Measurements from ENCODE around the gene NKX6-2. TPM values are rescaled to one million over a fixed set of nuclear protein-coding genes. Genes with fewer than 3 reads are reported as not detected.

NKX6-2 gene
- total and polyA plus RNA-seq, 2 donors from 2014 or later: 2.5 TPM; not detected in 1

GRCh38 chr10:132802694-132803320 is 16.9 kb upstream of the NKX6-2 start:
- FAIRE-seq: no peak
- H3K9me3 ChIP-seq (ENCODE audit: control insufficient read depth in 2 of 3, insufficient read depth in 1 of 3, low read length in 3 of 3): peaks cover 0 to 6% (median 0%) of the 10 kb centered on the region in 3 donors

GRCh38 chr10:132802048-132802447 is 16.1 kb upstream of the NKX6-2 start:
- no peak overlapping the region for H3K9ac ChIP-seq (ENCODE audit: low read length in 3 of 3)
- no peaks in the 10 kb centered on the region for H3K36me3 ChIP-seq (ENCODE audit: control insufficient read depth in 2 of 3, insufficient read depth in 3 of 3, low read length in 3 of 3)
- intact Hi-C loops (cut with DNase I): no loop called here
- no peaks in the 10 kb centered on the region for H3K4me1 ChIP-seq (ENCODE audit: control insufficient read depth in 2 of 3, insufficient read depth in 2 of 3, low read depth in 1 of 3, low read length in 3 of 3)
- FAIRE-seq (no peak), DNase-seq (peak in 1 of 5 donors; percentile 18)
- H3K9me3 ChIP-seq (ENCODE audit: control insufficient read depth in 2 of 3, insufficient read depth in 1 of 3, low read length in 3 of 3): peaks cover 0 to 6% (median 0%) of the 10 kb centered on the region in 3 donors
- no peak overlapping the region for H3K27ac ChIP-seq (ENCODE audit: low read depth in 2 of 2, low read length in 2 of 2)
- no peaks in the 10 kb centered on the region for H3K27me3 ChIP-seq (ENCODE audit: control insufficient read depth, insufficient read depth, low read length)
- H3K4me3 ChIP-seq (ENCODE audit: low read length in 3 of 3): no peak overlapping the region
- TF ChIP-seq CTCF (IDR thresholded peaks at IDR 0.05; ENCODE audit: borderline replicate concordance, extremely low read depth, insufficient read depth): no peak

More at GRCh38 chr10:132802694-132803320, 16.9 kb upstream of the NKX6-2 start:
- TF ChIP-seq CTCF (IDR thresholded peaks at IDR 0.05; ENCODE audit: borderline replicate concordance, extremely low read depth, insufficient read depth): no peak
- no peaks in the 10 kb centered on the region for H3K27me3 ChIP-seq (ENCODE audit: control insufficient read depth, insufficient read depth, low read length)
- no peak overlapping the region for H3K4me3 ChIP-seq (ENCODE audit: low read length in 3 of 3)
- no peaks in the 10 kb centered on the region for H3K4me1 ChIP-seq (ENCODE audit: control insufficient read depth in 2 of 3, insufficient read depth in 2 of 3, low read depth in 1 of 3, low read length in 3 of 3)
- intact Hi-C loops (cut with DNase I): no loop called here
- H3K27ac ChIP-seq (ENCODE audit: low read depth in 2 of 2, low read length in 2 of 2): no peak overlapping the region
- no peaks in the 10 kb centered on the region for H3K36me3 ChIP-seq (ENCODE audit: control insufficient read depth in 2 of 3, insufficient read depth in 3 of 3, low read length in 3 of 3)
- H3K9ac ChIP-seq (ENCODE audit: low read length in 3 of 3): no peak overlapping the region
- peak in 1 of 5 donors; percentile 37 for DNase-seq

GRCh38 chr10:132799865-132800264 is 13.9 kb upstream of the NKX6-2 start:
- peaks cover 0 to 6% (median 0%) of the 10 kb centered on the region in 3 donors for H3K9me3 ChIP-seq (ENCODE audit: control insufficient read depth in 2 of 3, insufficient read depth in 1 of 3, low read length in 3 of 3)
- H3K27ac ChIP-seq (ENCODE audit: low read depth in 2 of 2, low read length in 2 of 2): no peak overlapping the region
- H3K36me3 ChIP-seq (ENCODE audit: control insufficient read depth in 2 of 3, insufficient read depth in 3 of 3, low read length in 3 of 3): no peaks in the 10 kb centered on the region
- no peak for TF ChIP-seq CTCF (IDR thresholded peaks at IDR 0.05; ENCODE audit: borderline replicate concordance, extremely low read depth, insufficient read depth)
- peak in 2 of 5 donors; percentile 33 to 69 for DNase-seq
- no peaks in the 10 kb centered on the region for H3K4me1 ChIP-seq (ENCODE audit: control insufficient read depth in 2 of 3, insufficient read depth in 2 of 3, low read depth in 1 of 3, low read length in 3 of 3)
- H3K9ac ChIP-seq (ENCODE audit: low read length in 3 of 3): no peak overlapping the region
- H3K27me3 ChIP-seq (ENCODE audit: control insufficient read depth, insufficient read depth, low read length): peaks cover 2% of the 10 kb centered on the region
- H3K4me3 ChIP-seq (ENCODE audit: low read length in 3 of 3): no peak overlapping the region
- intact Hi-C loops (cut with DNase I): no loop called here
- FAIRE-seq: no peak
